HepG2 (cell line): ENCODE data around the gene CPSF7. TPM values are rescaled to one million over a fixed set of nuclear protein-coding genes. Genes with fewer than 3 reads are reported as not detected.
A peak's percentile ranks its signal among the peaks of the same experiment; 100 is the strongest.

ENCODE experiments used
- CHD4 ChIP-seq: fragments of 200-600 bp; sonication (generic); IDR thresholded peaks from 2 replicates; pipeline ENCODE4 v1.7.0; 2017; ENCODE audit warnings: mild to moderate bottlenecking, low read length, borderline replicate concordance
- DR1 ChIP-seq: sonication (generic); formaldehyde crosslinking; IDR thresholded peaks from 2 replicates; pipeline ENCODE4 v1.8.0; 2021; ENCODE audit warnings: mild to moderate bottlenecking, missing genetic modification reagents, inconsistent platforms
- GABPA ChIP-seq, 2 experiments: IDR thresholded peaks; 2 replicates each; pipeline ENCODE4 v1.6.1; 2011 to 2016; ENCODE audit warnings: low read depth in 2 of 2, low read length in 1 of 2, missing biosample characterization in 1 of 2, missing genetic modification characterization in 1 of 2
- GABPB1 ChIP-seq: IDR thresholded peaks from 2 replicates; pipeline ENCODE4 v1.6.1; 2016; ENCODE audit warnings: mild to moderate bottlenecking, missing genetic modification reagents, moderate library complexity, missing compliant biosample characterization
- GZF1 ChIP-seq: sonication (generic); formaldehyde crosslinking; IDR thresholded peaks from 2 replicates; pipeline ENCODE4 v1.5.1; 2020; ENCODE audit warnings: mild to moderate bottlenecking, missing genetic modification reagents
- MTF2 ChIP-seq: sonication (generic); formaldehyde crosslinking; IDR thresholded peaks from 2 replicates; pipeline ENCODE4 v1.5.0; 2020; ENCODE audit warnings: missing genetic modification reagents, borderline replicate concordance
- POLR2AphosphoS5 ChIP-seq: IDR thresholded peaks from 2 replicates; pipeline ENCODE4 v1.6.1; 2012; ENCODE audit warnings: low read depth, low read length
- TBX3 ChIP-seq: fragments of 450-650 bp; IDR thresholded peaks from 2 replicates; pipeline ENCODE4 v1.6.1; 2017; ENCODE audit warnings: antibody characterized with exemption, mild to moderate bottlenecking, inconsistent platforms, borderline replicate concordance
- ZFYVE20 ChIP-seq: sonication (generic); formaldehyde crosslinking; IDR thresholded peaks from 2 replicates; pipeline ENCODE4 v1.8.0; 2023; ENCODE audit warnings: low read depth, mild to moderate bottlenecking, moderate library complexity, missing genetic modification reagents, borderline replicate concordance
- ZNF263 ChIP-seq: sonication (generic); formaldehyde crosslinking; IDR thresholded peaks from 2 replicates; pipeline ENCODE4 v1.4.0; 2020; ENCODE audit warnings: missing genetic modification reagents
- polyA plus RNA-seq, 8 experiments: library from polyadenylated mRNA; depleted of rRNA in 3 of 8; stranded (reverse) in 7 of 8; unstranded in 1 of 8; fragments of >200 nt; fragmentation: Illumina TruSeq in 4 of 8; extraction: Trizol in 4 of 8; gene quantifications; 2 replicates each; pipeline versions ENCODE4 v1.2.1 to v1.2.3, GENCODE V29; 2011 to 2016; ENCODE audit warnings: low read depth in 4 of 8, missing spikeins in 1 of 8, mixed read lengths in 1 of 8; ENCODE audit not compliant: insufficient read depth in 1 of 8
- total RNA-seq, 5 experiments: library from RNA; depleted of rRNA; stranded (reverse); fragments of >200 nt; fragmentation: Illumina TruSeq; extraction: Trizol; gene quantifications; 2 replicates each; pipeline ENCODE4 v1.2.3, GENCODE V29; 2016; ENCODE audit warnings: low read depth in 1 of 5
- TF ChIP-seq, protein P1 (sequence below): sonication (generic); formaldehyde crosslinking; IDR thresholded peaks from 2 replicates; pipeline ENCODE4 v1.4.0; 2020; ENCODE audit warnings: missing genetic modification reagents, borderline replicate concordance
- TF ChIP-seq, protein P2 (sequence below): sonication (generic); formaldehyde crosslinking; IDR thresholded peaks from 2 replicates; pipeline ENCODE4; 2020; ENCODE audit warnings: missing genetic modification reagents, mild to moderate bottlenecking, borderline replicate concordance
- TF ChIP-seq, protein P3 (sequence below): sonication (generic); formaldehyde crosslinking; IDR thresholded peaks from 2 replicates; pipeline ENCODE4 v1.5.1; 2020; ENCODE audit warnings: mild to moderate bottlenecking, missing genetic modification reagents, moderate library complexity
- TF ChIP-seq, protein P4 (sequence below): sonication (generic); formaldehyde crosslinking; IDR thresholded peaks from 2 replicates; pipeline ENCODE4 v1.8.0; 2022; ENCODE audit warnings: low read depth, missing genetic modification reagents

Gene CPSF7
- total and polyA plus RNA-seq, 2 of the 13 experiments (the other 11 are each of a cell fraction or from before 2014, with no cell fraction given) = 34.1 to 36.8 TPM

DNA sequence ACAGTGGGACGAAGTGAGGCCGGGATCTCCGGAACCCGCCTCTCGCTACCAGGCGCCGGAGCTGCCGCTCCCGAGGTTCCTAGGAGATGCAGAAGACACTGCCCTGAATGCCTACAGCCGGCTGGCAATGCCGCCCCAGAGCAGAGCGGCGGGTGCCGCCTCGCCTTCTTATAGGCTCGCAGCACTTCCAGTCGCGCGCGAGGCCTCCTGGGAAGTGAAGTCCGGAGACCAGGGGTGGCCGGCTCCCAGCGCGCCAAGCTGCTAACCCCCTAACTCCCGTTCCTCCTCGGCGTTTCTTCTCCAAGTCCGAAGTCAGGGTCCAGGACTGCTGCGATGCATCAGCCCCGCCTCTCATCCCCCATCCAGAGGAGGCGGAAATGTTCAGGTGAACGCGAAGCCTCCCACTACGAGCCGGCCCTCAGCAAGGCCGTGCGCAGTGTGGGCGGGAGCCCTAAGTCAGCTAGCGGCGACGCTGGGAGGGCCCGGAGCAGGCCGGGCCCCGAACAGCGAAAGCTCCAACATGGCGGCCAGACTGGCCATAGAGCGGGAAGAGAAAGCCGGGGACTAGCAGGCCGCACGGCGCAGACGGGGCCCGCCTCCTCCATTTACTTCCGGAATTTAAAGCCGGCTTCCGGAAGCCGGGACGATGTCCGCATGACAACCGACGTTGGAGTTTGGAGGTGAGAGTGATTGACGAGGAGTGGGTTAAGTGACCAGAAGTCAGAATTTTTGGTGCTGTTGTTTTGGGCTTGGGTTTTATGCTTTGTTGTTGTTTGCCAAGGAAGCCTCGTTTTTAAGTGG, 67.8 kb downstream of the CPSF7 start, which contains the start of the genes CYB561A3 and TMEM138 (continued):
- TF ChIP-seq, protein P1, sequence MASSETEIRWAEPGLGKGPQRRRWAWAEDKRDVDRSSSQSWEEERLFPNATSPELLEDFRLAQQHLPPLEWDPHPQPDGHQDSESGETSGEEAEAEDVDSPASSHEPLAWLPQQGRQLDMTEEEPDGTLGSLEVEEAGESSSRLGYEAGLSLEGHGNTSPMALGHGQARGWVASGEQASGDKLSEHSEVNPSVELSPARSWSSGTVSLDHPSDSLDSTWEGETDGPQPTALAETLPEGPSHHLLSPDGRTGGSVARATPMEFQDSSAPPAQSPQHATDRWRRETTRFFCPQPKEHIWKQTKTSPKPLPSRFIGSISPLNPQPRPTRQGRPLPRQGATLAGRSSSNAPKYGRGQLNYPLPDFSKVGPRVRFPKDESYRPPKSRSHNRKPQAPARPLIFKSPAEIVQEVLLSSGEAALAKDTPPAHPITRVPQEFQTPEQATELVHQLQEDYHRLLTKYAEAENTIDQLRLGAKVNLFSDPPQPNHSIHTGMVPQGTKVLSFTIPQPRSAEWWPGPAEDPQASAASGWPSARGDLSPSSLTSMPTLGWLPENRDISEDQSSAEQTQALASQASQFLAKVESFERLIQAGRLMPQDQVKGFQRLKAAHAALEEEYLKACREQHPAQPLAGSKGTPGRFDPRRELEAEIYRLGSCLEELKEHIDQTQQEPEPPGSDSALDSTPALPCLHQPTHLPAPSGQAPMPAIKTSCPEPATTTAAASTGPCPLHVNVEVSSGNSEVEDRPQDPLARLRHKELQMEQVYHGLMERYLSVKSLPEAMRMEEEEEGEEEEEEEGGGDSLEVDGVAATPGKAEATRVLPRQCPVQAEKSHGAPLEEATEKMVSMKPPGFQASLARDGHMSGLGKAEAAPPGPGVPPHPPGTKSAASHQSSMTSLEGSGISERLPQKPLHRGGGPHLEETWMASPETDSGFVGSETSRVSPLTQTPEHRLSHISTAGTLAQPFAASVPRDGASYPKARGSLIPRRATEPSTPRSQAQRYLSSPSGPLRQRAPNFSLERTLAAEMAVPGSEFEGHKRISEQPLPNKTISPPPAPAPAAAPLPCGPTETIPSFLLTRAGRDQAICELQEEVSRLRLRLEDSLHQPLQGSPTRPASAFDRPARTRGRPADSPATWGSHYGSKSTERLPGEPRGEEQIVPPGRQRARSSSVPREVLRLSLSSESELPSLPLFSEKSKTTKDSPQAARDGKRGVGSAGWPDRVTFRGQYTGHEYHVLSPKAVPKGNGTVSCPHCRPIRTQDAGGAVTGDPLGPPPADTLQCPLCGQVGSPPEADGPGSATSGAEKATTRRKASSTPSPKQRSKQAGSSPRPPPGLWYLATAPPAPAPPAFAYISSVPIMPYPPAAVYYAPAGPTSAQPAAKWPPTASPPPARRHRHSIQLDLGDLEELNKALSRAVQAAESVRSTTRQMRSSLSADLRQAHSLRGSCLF = no peak
- TF ChIP-seq GABPB1 (peak; percentile 95), GABPA (IDR thresholded peaks at IDR 0.05; ENCODE audit: low read depth, low read length) (peak; percentile 78), GABPA (CRISPR knock-in tag; IDR thresholded peaks at IDR 0.05; ENCODE audit: low read depth) (peak; percentile 96), MTF2 (CRISPR knock-in tag) (no peak), ZNF263 (CRISPR knock-in tag) (peak; percentile 44; the same call in 1 of the 2 replicates), DR1 (CRISPR knock-in tag) (peak; percentile 98), CHD4 (no peak), TBX3 (peak; percentile 41; the same call in 1 of the 2 replicates), ZFYVE20 (CRISPR knock-in tag) (no peak), POLR2AphosphoS5 (peak; percentile 80), GZF1 (CRISPR knock-in tag) (no peak)
- TF ChIP-seq, protein P2, sequence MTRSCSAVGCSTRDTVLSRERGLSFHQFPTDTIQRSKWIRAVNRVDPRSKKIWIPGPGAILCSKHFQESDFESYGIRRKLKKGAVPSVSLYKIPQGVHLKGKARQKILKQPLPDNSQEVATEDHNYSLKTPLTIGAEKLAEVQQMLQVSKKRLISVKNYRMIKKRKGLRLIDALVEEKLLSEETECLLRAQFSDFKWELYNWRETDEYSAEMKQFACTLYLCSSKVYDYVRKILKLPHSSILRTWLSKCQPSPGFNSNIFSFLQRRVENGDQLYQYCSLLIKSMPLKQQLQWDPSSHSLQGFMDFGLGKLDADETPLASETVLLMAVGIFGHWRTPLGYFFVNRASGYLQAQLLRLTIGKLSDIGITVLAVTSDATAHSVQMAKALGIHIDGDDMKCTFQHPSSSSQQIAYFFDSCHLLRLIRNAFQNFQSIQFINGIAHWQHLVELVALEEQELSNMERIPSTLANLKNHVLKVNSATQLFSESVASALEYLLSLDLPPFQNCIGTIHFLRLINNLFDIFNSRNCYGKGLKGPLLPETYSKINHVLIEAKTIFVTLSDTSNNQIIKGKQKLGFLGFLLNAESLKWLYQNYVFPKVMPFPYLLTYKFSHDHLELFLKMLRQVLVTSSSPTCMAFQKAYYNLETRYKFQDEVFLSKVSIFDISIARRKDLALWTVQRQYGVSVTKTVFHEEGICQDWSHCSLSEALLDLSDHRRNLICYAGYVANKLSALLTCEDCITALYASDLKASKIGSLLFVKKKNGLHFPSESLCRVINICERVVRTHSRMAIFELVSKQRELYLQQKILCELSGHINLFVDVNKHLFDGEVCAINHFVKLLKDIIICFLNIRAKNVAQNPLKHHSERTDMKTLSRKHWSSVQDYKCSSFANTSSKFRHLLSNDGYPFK (CRISPR knock-in tag) = peak; percentile 89; the same call in 1 of the 2 replicates
- TF ChIP-seq, protein P3, sequence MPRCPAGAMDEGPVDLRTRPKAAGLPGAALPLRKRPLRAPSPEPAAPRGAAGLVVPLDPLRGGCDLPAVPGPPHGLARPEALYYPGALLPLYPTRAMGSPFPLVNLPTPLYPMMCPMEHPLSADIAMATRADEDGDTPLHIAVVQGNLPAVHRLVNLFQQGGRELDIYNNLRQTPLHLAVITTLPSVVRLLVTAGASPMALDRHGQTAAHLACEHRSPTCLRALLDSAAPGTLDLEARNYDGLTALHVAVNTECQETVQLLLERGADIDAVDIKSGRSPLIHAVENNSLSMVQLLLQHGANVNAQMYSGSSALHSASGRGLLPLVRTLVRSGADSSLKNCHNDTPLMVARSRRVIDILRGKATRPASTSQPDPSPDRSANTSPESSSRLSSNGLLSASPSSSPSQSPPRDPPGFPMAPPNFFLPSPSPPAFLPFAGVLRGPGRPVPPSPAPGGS = peak; percentile 83; the same call in 1 of the 2 replicates
- TF ChIP-seq, protein P4, sequence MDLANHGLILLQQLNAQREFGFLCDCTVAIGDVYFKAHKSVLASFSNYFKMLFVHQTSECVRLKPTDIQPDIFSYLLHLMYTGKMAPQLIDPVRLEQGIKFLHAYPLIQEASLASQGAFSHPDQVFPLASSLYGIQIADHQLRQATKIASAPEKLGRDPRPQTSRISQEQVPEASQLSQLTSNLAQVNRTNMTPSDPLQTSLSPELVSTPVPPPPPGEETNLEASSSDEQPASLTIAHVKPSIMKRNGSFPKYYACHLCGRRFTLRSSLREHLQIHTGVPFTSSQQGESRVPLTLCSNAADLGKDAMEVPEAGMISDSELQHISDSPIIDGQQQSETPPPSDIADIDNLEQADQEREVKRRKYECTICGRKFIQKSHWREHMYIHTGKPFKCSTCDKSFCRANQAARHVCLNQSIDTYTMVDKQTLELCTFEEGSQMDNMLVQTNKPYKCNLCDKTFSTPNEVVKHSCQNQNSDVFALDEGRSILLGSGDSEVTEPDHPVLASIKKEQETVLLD = peak; percentile 36; the same call in 1 of the 2 replicates
